PC-9 (cell line): ENCODE results near the gene ASIC3. TPM values are rescaled to one million over a fixed set of nuclear protein-coding genes. Genes with fewer than 3 reads are reported as not detected.

Source experiments
- BruUV-seq: library from RNA; stranded (reverse); fragments of 400-500 nt; replicated peaks from 2 replicates; lab custom pipeline; 2021; lab: Mats Ljungman, UMichigan
- CTCF ChIA-PET: fragments of 300-600 bp; sonication (Branson Sonifier 250); formaldehyde crosslinking; loops from one replicate; lab custom pipeline; 2022; ENCODE audit warnings: antibody characterized with exemption; lab: Charles Lee
- POLR2A ChIA-PET: fragments of 300-600 bp; sonication (Branson Sonifier 250); formaldehyde crosslinking; loops from one replicate; lab custom pipeline; 2022; ENCODE audit warnings: antibody characterized with exemption; ENCODE audit not compliant: unreplicated experiment; lab: Charles Lee
- DNase-seq, 2 experiments: peaks; one replicate each; pipeline versions ENCODE4 v3.0.0 to v3.0.0-alpha.2; 2015 to 2022; ENCODE audit warnings: mixed read lengths in 1 of 2
- H2AFZ ChIP-seq: fragments of 200-600 bp; sonication (generic); 2 replicates; pipeline ENCODE4 v1.8.1; 2017; ENCODE audit warnings: antibody characterized with exemption
- H3F3A ChIP-seq: fragments of 200-600 bp; sonication (generic); 2 replicates; pipeline ENCODE4 v1.8.1; 2017; ENCODE audit warnings: antibody characterized with exemption, mild to moderate bottlenecking, low read depth; ENCODE audit not compliant: insufficient read depth
- H3K27ac ChIP-seq: fragments of 200-600 bp; sonication (generic); 2 replicates; pipeline ENCODE4 v1.6.1; 2016; ENCODE audit warnings: mixed run types
- H3K27me3 ChIP-seq: fragments of 200-600 bp; sonication (generic); 2 replicates; pipeline ENCODE4 v1.6.1; 2016; ENCODE audit warnings: low read depth, mixed run types; ENCODE audit not compliant: insufficient read depth
- H3K36me3 ChIP-seq: fragments of 200-600 bp; sonication (generic); 2 replicates; pipeline ENCODE4 v1.6.1; 2016; ENCODE audit warnings: low read depth, mixed run types
- H3K4me1 ChIP-seq: fragments of 200-600 bp; sonication (generic); replicated peaks from 2 replicates; pipeline ENCODE4 v1.6.1; 2016; ENCODE audit warnings: mixed run types; ENCODE audit not compliant: insufficient read depth
- H3K4me2 ChIP-seq: fragments of 200-600 bp; sonication (generic); 2 replicates; pipeline ENCODE4 v1.6.1; 2017; ENCODE audit warnings: mixed run types
- H3K4me3 ChIP-seq: fragments of 200-600 bp; sonication (generic); 2 replicates; pipeline ENCODE4 v1.6.1; 2016; ENCODE audit warnings: mixed run types
- H3K79me2 ChIP-seq: fragments of 200-600 bp; sonication (generic); 2 replicates; pipeline ENCODE4 v1.6.1; 2017; ENCODE audit warnings: low read depth, mixed run types
- H3K9me2 ChIP-seq: fragments of 200-600 bp; sonication (generic); 2 replicates; pipeline ENCODE4 v1.8.1; 2017; ENCODE audit warnings: mild to moderate bottlenecking; ENCODE audit not compliant: insufficient read depth
- H3K9me3 ChIP-seq: fragments of 200-600 bp; sonication (generic); 2 replicates; pipeline ENCODE4 v1.8.1; 2016; ENCODE audit warnings: low read depth; ENCODE audit not compliant: insufficient read depth
- H4K20me1 ChIP-seq: fragments of 200-600 bp; sonication (generic); 2 replicates; pipeline ENCODE4 v1.8.1; 2017; ENCODE audit not compliant: insufficient read depth
- EZH2 ChIP-seq: fragments of 200-600 bp; sonication (generic); IDR thresholded peaks from 2 replicates; pipeline ENCODE4 v1.8.0; 2017; ENCODE audit warnings: antibody characterized with exemption, low read depth
- intact Hi-C: fragments of 100-400 bp; cut with micrococcal nuclease; formaldehyde crosslinking; loops from one replicate; pipeline ENCODE4 v1.10.0; 2022; ENCODE audit not compliant: unreplicated experiment
- total RNA-seq: library from RNA; stranded (reverse); gene quantifications from 2 replicates; pipeline ENCODE4 v1.2.3, GENCODE V29; 2021
- TF ChIP-seq, protein P1 (sequence below): fragments of 200-600 bp; sonication (generic); conservative IDR thresholded peaks from 2 replicates; pipeline ENCODE4 v1.6.1; 2017; ENCODE audit warnings: mixed run types, antibody characterized with exemption, mild to moderate bottlenecking, moderate library complexity

The ASIC3 gene
- total RNA-seq, 1 experiment from 2014 or later: 10.5 TPM

DNA sequence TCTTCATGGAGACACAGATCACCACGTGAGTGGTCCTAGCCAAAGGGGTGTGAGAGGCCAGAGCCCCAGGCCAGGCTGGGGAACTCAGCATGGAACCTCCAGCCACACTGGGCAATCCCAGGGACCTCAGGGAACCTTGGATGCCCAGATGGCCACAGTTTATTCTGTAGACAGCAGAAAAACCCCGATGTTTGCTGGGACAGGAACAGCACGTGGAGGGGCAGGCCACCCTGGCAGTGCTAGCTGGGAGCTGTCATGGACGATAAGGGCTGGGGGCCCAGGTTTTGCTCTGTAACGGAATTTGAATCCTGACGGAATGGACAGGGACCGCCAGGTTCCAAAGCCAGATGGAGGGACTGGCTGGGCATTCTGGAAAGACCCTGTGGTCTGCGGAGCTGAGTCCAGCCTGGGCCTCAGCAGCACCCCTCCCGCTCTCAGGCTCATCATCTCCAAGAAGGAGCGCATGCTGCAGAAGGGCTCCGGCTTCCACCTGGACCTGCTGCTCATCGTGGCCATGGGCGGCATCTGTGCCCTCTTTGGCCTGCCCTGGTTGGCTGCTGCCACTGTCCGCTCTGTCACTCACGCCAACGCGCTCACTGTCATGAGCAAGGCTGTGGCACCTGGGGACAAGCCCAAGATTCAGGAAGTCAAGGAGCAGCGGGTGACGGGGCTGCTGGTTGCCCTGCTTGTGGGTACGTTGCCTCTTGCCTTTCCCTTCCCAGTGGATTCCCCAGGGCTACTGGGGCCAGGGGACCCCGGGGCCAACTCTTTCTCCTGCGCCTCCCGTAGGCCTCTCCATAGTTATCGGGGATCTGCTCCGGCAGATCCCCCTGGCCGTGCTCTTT lies 26.7 kb downstream of the ASIC3 start:
- CTCF ChIA-PET: interaction anchor here (0.6 kb wide), 1 partner anchor 279 kb away, joined by 10 read pairs; no protein-coding TSS in a partner anchor
- no peaks in the 10 kb centered on the region for H3K27me3 ChIP-seq
- H4K20me1 ChIP-seq: peaks cover 8% of the 10 kb centered on the region; the same call in 1 of the 2 replicates
- no peak for DNase-seq
- no peaks in the 10 kb centered on the region for H3K9me3 ChIP-seq
- H3K9me2 ChIP-seq: no peaks in the 10 kb centered on the region
- H3K36me3 ChIP-seq: peaks cover 3% of the 10 kb centered on the region; the same call in 1 of the 2 replicates
- POLR2A ChIA-PET: interaction anchor here (0.6 kb wide), 1 partner anchor 1080 kb away, joined by 8 read pairs; no protein-coding TSS in a partner anchor
- no peak overlapping the region for H3K27ac ChIP-seq
- H3K4me3 ChIP-seq: no peak overlapping the region
- H3K4me1 ChIP-seq: peaks cover 6% of the 10 kb centered on the region
- no peak for TF ChIP-seq EZH2
- TF ChIP-seq, protein P1, sequence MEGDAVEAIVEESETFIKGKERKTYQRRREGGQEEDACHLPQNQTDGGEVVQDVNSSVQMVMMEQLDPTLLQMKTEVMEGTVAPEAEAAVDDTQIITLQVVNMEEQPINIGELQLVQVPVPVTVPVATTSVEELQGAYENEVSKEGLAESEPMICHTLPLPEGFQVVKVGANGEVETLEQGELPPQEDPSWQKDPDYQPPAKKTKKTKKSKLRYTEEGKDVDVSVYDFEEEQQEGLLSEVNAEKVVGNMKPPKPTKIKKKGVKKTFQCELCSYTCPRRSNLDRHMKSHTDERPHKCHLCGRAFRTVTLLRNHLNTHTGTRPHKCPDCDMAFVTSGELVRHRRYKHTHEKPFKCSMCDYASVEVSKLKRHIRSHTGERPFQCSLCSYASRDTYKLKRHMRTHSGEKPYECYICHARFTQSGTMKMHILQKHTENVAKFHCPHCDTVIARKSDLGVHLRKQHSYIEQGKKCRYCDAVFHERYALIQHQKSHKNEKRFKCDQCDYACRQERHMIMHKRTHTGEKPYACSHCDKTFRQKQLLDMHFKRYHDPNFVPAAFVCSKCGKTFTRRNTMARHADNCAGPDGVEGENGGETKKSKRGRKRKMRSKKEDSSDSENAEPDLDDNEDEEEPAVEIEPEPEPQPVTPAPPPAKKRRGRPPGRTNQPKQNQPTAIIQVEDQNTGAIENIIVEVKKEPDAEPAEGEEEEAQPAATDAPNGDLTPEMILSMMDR: no peak
- peaks cover 15% of the 10 kb centered on the region for H3K79me2 ChIP-seq
- peaks cover 43% of the 10 kb centered on the region for H3F3A ChIP-seq
- BruUV-seq: no TSS peak
- intact Hi-C loops: no loop called here
- H3K4me2 ChIP-seq: no peak overlapping the region
- H2AFZ ChIP-seq: no peak overlapping the region

DNA sequence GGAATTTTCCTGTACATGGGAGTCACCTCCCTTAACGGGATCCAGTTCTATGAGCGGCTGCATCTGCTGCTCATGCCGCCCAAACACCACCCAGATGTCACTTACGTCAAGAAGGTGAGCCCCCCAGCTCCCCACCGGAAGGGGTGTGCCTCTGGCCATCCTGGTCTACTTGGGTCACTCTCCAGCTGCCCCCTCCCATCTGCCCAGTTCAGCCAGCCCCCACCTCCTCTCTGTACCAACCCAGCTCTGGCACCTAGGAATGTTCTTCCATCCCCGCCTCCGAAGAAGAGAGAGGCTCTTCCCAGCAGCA lies 27.3 kb downstream of the ASIC3 start:
- H3K4me2 ChIP-seq: no peak overlapping the region
- intact Hi-C loops: no loop called here
- peaks cover 43% of the 10 kb centered on the region for H3F3A ChIP-seq
- peaks cover 8% of the 10 kb centered on the region; the same call in 1 of the 2 replicates for H4K20me1 ChIP-seq
- POLR2A ChIA-PET: interaction anchor here (0.6 kb wide), 1 partner anchor 1079 kb away, joined by 8 read pairs; no protein-coding TSS in a partner anchor
- no peak for TF ChIP-seq EZH2
- TF ChIP-seq, protein P1: no peak
- H3K9me3 ChIP-seq: no peaks in the 10 kb centered on the region
- no peaks in the 10 kb centered on the region for H3K27me3 ChIP-seq
- H3K4me3 ChIP-seq: no peak overlapping the region
- no peaks in the 10 kb centered on the region for H3K9me2 ChIP-seq
- H3K27ac ChIP-seq: no peak overlapping the region
- BruUV-seq: no TSS peak
- CTCF ChIA-PET: no interaction called here
- peaks cover 3% of the 10 kb centered on the region; the same call in 1 of the 2 replicates for H3K36me3 ChIP-seq
- H3K4me1 ChIP-seq: peaks cover 6% of the 10 kb centered on the region
- no peak for DNase-seq
- H3K79me2 ChIP-seq: peaks cover 20% of the 10 kb centered on the region
- no peak overlapping the region for H2AFZ ChIP-seq

GRCh38 chr7:151075978-151076426 lies 27.7 kb downstream of the ASIC3 start:
- DNase-seq: no peak
- H4K20me1 ChIP-seq: peaks cover 8% of the 10 kb centered on the region; the same call in 1 of the 2 replicates
- no peak overlapping the region for H3K4me2 ChIP-seq
- peaks cover 3% of the 10 kb centered on the region; the same call in 1 of the 2 replicates for H3K36me3 ChIP-seq
- H3K79me2 ChIP-seq: peaks cover 20% of the 10 kb centered on the region
- CTCF ChIA-PET: no interaction called here
- no peak overlapping the region for H2AFZ ChIP-seq
- no peaks in the 10 kb centered on the region for H3K9me2 ChIP-seq
- H3K9me3 ChIP-seq: no peaks in the 10 kb centered on the region
- H3K4me3 ChIP-seq: no peak overlapping the region
- H3K27ac ChIP-seq: no peak overlapping the region
- no peaks in the 10 kb centered on the region for H3K27me3 ChIP-seq
- H3K4me1 ChIP-seq: peaks cover 6% of the 10 kb centered on the region
- intact Hi-C loops: no loop called here
- TSS peak; percentile 8 for BruUV-seq
- POLR2A ChIA-PET: interaction anchor here (0.6 kb wide), 1 partner anchor 1079 kb away, joined by 8 read pairs; no protein-coding TSS in a partner anchor
- TF ChIP-seq EZH2: no peak
- TF ChIP-seq, protein P1: no peak
- peaks cover 45% of the 10 kb centered on the region for H3F3A ChIP-seq
